Measurements from ENCODE around the gene TTPAL.

DNA sequence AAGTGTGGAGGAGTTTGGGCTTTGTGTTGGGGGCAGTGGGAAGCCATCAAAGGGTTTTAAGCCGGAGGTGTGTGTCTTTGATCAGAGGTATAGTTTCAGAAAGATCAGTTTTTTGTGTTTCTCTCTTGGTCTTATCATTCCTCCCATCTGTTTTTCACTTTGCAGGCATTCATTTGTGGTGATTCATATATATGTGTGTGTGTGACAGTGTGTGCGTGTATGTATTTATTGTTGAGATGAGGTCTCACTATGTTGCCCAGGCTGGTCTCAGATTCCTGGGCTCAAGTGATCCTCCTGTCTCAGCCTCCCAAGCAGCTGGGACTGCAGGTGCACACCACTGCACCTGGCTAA, 57.3 kb downstream of the TTPAL start:
- no peak for TF ChIP-seq CTCF (IDR thresholded peaks at IDR 0.05)
- no peak for TF ChIP-seq POLR2A (IDR thresholded peaks at IDR 0.05)
